GF-D8 (cell line): ENCODE measurements around the gene ANKRD11.

Source experiments
- DNase-seq: peaks from one replicate; lab custom pipeline; 2025; lab: John Stamatoyannopoulos, UW

The ANKRD11 gene

DNA sequence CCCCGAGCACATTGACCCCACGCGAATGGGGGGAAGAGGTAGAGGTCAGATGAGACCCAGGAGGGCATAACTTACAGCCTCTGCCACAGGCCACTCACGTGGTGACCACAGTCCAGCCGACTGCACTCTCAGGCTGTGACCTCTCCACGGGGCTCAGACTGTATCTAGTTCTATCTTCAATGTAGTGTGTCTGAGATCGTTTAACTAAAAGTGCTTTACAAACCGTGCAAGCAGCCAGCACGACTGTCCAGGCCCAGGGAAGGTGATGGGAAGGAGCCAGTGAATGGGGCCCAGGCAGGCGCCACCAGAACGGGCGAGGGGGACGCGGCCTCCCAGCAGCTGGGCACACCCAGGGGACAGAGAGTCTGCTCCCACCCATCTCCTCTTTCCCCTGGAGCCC lies 108.6 kb downstream of the ANKRD11 start:
- no peak for DNase-seq

DNA sequence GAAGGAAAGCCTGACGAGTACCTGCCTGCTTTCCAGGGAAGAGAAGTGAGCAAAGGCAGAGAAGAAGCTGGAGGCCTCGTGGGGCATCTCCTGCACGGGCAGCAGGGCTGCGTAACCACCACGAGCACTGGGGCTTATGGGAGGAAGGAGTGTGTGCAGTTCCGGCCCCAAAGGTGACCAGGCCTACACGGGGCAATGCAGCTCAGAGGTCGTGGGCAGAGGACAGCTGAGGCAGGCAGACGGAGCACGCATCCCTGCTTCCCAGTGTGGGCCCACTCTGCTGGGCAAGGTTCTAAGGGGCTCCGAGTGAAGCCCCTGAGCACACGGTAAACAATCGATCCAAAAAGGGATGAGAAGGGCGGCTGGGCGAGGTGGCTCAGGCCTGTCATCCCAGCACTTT lies 109.7 kb downstream of the ANKRD11 start:
- no peak for DNase-seq

DNA sequence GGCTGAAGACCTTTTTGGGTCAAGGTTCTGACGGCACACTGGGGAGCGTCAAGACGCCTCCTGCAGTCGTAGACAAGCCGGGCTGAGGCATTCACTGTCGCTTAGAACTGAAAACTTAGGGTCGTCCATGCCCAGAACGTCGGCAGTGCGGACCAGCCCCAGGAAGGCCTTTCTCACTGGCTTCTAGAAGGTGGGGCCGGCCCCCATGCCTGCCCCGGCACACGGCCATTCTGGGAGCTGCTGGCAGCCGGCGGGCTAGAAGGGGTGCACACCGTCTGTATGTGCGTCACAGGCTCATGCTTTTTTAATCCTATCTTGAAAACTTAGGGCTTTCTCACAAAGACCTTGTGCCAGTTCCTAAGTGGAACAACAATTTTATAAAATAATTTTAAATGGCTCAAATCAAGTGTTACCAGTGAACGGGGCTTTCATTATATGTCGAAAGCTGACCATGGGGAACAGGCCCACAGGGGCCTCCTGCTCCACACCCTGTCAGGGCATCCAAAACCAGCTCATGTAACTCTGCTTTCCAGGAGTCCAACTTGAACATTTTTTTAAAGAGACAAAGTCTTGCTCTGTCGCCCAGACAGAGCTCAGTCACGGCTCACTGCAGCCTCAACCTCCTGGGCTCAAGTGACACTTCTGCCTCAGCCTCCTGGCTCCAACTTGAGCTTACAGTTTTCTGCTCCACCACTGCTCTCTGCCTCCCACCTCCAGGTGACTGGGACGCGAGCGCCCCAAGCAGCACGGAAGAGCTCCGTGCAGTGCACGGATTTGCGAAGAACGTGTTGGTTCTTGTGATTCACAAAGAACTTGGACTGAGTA lies 111.2 kb downstream of the ANKRD11 start:
- DNase-seq = no peak

DNA sequence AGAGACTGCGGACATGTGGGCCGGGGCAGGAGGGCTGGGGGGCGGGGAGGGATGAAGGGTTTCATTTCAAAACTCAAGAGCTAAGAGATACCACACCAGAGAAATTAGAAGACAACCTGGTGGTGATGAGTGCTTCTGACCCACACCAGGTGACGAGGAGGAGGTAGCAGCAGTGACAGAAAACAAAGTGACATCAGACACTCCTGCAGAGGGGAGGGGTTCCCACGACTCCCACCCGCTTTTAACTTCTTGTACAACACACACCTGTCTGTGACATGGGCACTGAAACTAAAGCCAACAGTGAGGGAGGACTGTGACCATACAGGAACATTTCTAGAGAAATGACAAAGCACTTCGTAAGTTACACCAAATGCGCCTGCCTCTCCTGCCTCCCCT lies 112.9 kb downstream of the ANKRD11 start:
- no peak for DNase-seq

DNA sequence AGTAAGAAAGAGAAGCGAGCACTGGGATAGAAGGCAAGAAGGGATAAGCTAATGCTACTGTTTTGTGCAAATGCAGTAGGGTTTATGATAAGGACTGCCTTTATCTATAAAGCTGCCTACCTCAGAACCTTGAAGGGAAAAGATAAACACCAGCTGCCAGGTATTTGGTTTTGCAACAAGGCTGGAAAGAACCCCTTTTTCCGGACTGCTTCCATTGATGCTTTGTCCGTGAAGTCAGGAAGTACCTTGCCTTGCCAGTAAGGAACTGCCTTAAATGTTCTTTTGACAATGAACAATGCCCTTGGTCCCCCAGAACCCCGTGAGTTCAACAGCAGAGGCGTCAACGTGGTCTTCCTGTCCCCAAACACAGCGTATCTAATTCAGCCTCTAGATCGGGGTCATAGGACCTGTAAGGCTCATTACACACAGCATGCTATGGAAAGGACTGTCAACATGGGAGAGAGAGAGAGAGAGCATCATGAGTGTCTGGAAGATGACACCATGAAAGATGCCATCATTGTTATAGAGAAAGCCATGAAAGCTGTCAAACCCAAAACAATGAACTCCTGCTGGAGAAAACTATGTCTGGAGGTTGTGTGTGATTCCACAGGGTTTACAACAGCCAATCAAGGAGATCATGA lies 113.4 kb downstream of the ANKRD11 start:
- no peak for DNase-seq

DNA sequence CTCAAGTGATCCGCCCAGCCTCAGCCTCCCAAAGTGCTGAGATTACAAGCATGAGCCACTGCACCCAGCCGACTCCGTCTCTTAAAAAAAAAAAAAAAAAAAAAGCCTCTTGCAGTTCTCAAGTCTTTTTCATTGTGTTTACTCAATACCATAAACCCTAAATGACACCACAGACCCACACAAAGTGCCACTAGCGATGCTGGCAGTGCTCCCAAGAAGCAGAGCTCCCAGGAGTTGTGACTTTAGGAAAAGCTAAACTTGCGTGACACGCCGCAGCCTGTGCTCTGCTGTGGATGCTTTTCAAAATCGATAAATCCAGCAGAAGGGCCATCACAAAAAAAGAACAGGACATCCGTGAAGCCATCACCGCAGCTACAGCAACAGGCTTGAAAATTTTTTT lies 114.7 kb downstream of the ANKRD11 start:
- DNase-seq = no peak

DNA sequence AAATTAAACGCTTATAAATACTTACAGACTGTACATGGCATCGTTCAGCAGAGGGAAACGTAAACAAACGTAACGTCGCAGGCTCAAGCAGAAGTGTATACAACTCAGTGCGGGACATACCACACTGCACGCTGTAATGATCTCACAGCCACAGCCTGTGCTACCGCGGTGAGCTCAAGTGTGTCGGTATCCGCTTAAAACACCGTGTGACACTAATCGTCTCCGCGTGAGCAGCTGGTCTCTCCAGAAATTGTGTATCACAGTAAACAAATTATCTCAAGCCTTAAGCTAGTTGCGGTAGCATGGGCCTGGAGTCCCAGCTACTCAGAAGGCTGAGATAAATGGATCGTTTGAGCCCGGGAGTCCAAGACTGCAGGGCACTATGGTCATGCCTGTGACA lies 115.3 kb downstream of the ANKRD11 start:
- DNase-seq = no peak

DNA sequence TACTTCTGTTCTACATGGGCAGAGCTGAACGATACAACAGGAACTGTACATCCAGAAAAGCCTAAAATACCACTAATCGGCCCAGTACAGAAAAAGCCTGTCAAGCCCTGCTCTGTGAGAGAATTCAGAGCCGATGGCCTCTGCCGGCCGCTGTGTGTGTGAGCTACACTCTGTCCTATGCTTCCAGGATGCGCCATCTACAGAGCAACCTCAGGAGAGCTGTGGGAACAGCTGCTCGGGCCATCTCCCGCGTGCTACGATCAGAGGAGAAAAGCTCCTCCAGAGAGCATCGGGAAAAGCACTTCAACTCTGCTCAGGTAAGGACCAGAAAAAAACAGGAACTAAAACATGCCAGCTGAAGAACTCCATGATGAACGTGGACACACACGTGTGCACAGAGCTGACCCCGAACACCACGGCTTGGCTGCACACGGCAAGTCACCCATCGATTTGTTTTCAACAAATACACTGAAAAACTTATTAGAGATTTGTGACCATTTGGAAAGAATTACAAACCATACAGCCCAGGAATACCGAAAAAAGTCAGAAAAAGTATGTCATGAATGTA lies 115.9 kb downstream of the ANKRD11 start:
- no peak for DNase-seq

DNA sequence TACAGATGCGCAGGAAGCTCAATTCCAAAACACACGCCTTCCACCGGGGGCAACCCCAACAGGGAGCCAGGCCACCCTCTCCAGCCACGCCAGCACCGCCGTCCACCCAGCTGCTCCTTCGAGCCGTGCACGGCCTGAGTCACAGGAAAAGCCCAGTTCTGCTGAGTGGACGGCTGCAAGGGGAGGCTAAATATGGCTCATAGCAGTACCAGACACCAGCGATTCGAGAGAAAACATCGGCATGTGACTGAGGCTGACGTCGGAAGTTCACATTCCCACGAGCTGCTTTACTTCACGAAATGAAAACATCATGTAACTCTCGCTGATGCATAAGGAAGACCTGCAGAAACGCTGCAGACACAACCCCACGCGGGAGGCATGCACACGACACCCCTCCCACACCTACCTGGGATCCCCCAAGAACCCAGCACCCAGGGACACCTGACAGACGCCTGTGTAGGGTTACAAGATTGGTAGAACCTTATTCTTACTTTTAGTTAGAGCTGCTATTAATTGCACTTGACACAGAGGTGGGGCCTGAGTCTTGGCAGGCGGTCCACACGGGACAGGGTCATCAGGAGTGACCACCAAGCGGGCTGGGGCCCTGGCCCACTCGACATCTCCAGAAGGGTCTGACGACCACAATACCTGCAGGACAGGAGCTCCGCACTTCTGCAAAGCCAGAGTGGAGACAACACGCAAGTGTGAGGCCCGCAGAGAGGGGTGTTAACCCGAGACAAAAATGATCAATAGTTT lies 116.8 kb downstream of the ANKRD11 start:
- no peak for DNase-seq

DNA sequence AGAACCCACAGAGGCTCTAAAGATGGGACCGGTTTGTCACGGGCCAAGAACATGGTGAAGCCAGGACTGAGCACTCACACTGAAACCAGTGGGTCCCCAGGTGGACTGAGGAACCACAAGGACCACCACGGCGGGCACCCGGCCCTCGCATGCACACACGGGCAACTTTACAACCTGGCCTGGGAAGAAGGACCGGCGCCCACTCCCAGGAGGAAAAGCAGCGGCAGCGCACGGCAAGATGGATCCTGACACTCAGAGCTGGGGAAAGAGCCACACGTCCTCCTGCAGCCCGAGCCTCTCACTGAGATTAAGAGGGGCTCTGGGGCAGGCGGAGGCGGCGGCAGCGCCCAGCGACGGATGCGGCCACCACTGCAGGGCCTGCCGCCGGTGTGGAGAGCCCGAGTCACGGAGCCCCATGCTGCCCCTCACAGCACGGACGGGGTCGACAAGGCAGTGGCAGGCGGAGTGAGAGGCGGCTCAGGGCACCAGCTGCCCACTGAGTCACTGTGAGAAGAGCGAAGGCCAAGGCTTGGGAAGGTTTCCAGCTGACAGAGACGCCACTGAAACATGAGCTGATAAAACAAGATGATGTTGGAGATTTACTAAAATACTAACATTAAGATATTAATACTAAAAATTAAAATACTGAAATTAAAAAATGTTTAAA lies 118.3 kb downstream of the ANKRD11 start:
- no peak for DNase-seq

DNA sequence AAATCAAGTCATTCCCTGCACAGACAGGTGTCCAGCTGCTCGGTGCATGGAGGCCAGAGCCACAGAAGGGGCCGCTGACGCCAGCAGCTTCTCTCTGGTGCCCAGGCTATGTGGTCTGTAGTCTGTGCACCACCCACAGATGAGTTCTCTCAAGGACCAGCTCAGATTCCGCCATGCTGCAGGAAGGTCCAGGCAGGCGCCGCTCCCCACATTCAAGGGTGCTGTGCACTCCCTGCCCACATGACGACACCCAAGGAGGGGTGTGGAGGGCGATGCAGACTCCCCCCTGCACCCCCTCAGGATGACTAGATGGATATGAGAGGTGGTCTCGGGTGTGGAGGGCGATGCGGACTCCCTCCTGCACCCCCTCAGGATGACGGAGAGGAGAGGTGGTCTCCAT lies 119.0 kb downstream of the ANKRD11 start:
- no peak for DNase-seq

DNA sequence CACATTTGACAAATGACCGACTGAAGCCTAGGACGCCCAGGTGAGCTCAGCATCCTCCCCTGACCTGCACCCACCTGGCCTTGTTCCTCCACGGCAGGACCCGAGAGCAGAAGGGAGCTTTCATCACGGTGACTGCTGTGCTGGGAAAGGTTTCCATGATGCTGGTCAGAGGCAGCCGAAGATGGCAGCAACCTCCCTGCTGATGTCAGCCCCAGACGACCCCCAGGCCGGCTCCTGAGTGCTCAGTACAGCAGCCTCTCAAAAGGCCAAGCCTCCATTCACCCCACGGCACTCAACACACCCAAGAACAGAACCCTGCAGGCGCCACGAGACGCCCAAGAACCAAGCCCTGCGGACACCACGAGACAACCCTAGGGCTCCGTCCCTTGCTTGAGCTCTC lies 119.8 kb downstream of the ANKRD11 start:
- no peak for DNase-seq

DNA sequence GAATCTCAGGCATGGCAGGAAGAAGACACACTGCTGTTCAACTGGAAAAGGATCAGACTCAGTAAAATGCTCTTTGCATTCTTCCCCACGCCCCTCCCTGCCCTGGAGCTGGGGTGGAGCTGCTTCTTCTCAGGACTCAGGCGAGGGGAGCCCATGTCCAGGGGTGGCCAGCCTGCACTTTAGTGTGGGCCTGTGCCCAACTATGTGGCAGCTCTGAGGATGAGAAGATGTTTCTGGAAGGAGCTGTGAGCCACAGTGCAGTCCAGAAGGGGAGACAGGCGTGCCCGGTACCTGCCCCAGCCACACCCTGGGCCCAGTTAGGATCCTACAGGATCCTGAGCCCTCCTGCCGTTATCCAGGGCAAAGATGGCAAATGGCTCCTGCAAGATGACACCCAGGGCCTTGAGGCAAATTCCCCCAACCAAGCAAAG lies 120.3 kb downstream of the ANKRD11 start:
- DNase-seq = no peak

DNA sequence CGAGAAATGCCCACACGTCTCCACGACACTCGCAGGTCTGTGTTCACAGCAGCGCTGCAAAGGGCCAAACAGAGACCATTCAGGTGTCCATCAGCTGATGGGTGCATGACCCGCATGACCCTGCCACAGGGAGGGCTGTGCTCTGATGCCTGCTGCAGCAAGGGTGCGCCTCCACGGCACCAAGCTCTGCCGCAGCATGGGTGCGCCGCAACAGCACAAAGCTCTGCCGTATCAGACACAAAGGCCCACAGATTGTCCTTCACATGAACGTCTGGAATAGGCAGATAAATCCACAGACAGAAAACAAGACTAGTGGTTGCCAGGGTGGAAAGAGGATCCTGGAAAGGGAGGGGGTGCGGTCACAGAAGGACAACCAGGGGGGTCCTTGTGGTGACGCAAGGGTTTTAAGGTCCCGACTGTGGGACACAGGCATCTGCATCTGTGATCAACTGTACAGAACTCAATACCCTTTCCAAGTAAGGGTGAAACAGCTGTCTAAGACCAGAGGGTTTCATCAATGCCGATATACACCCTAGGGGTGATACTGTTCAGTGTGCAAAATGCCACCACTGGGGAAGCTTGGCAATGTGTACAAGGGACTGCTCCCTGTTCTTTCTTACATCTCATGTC lies 121.0 kb downstream of the ANKRD11 start:
- DNase-seq = no peak

DNA sequence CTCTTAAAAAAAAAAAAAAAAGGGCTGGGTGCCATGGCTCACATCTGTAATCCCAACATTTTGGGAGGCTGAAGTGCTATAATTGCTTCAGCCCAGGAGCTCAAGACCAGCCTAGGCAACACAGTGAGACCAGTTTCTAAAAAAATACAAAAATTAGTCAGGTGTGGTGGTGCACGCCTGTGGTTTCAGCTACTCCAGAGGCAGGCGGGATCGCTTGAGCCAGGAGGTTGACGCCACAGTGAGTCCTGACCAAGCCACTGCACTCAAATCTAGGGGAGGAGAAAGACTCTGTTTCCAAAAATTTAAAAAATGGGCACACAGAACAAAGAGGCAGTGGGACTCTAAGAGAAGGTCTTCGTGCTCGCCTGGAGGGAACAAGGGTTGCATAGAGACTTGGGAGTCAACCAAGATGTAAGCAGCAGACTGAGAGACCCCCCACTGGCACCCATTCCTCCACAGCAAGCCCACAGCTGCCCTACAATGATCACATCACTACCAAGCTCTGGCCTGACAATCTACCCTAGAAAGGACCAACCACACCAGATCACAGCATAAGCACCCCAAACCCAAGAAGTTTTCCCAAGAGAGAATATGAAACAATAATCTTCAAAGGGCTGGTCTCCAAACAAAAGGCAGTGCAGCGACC lies 121.6 kb downstream of the ANKRD11 start:
- DNase-seq = no peak

DNA sequence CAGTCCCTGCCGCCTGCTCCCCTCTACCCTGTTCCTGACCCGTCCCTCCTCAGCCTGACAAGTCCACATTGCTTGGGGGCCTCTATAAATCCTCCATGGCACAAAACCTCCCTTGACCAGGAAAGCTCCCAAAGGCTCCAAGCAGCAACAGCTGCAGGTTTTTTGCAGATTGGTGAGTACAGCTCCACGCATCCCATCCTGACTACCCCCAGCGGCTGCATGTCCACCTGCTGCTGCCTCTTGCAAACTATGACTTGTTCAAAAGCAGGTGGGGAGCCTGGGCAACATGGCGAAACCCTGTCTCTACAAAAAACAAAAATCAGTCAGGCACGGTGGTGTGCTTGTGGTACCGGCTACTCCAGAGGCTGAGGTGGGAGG lies 122.8 kb downstream of the ANKRD11 start:
- no peak for DNase-seq

DNA sequence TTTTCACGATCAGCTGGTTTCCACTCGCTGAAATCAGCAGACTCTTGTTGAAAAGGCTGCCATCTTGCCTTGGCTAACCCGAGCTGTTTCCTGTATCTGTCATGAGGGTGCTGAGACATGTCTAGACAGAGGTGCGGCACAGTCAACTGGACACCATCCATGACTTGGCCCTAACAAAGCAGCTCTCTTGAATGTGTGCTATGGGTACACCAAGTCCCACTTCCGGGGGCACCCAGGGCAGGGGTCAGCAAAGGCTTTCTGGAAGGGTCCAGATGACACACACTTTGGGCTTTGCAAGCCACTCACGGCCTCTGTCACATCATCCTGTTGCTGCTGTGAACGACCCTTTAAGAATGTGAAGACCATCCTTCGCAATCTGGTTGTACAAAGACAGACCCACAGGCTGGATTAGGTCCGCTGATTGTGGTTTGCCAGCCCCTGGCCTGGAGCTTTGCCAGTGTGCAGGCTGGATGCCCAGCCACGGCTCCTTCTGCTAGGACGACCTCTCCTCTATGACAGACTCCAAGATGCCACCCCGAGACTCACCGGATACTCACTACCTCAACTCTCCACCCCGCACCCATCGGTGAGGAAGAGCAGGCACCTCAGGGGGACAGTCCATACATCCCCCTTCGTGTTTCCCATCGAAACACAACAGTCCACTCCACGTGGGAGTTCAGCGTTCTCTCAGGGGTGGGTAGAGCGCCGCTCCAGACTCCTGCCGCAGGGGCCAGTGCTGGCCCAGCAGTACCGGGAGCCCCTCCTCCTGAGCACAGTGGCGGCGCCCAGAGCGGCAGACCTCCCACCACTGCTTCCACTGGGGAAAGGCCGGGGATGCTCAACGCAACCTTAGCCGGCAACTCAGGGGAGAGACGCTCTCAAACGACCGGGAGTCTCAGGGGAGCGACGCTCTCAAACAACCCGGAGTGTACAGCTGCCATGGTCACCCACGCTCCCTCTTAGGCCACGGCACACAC lies 123.5 kb downstream of the ANKRD11 start:
- DNase-seq = no peak

DNA sequence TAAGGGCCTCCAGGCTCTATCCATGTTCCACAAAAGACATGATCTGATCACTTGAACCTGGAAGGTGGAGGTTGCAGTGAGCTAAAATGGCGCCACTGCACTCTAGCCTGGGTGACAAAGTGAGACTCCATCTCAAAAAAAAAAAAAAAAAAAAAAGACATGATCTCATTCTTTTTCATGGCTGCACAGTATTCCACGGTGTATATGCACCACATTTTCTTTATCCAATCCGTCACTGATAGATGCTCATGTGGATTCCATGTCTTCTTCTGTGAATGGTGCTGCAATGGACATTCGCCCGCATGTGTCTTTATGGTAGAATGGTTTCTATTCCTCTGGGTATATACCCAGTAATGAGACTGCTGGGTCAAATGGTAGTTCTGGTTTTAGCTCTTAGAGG lies 124.4 kb downstream of the ANKRD11 start:
- no peak for DNase-seq

DNA sequence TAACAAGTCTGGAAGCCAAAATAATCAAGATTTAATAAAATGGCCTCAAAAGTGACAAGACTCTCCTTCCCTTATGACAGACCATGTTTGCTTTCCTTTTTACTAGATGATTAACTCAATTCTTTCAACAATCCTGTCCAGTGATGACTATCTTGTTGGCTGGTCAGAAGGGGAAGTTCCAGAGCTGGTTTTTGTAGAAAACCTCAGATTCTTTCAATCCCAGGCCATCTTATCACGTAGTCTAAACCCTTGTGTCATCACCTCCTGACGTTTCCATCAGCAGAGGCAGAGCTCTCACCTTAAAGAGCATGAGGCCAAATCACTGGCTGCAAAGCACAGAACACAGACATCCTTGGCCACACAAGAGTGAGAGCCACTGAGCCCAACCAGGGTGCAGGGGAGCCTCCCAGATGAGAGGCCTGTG lies 125.3 kb downstream of the ANKRD11 start:
- no peak for DNase-seq

DNA sequence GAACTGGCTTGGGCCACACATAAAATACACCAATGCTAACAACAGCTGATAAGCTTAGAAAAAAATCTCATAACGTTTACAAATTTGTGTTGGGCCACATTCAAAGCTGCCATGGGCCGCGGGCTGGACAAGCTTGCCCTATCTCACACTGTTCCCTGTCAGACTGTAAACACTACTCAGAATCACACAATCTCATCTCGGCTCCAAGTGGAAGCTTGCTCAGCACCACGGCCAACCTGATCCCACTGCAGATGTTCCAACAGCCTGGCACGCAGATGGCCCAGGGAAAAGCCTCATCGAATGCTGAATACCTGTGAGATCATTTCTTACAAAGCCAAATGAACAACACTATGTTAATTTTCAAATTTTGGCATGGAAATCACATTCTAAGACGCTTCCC lies 125.8 kb downstream of the ANKRD11 start:
- DNase-seq = no peak
